Measurements from ENCODE around the gene CACNB2.

DNA sequence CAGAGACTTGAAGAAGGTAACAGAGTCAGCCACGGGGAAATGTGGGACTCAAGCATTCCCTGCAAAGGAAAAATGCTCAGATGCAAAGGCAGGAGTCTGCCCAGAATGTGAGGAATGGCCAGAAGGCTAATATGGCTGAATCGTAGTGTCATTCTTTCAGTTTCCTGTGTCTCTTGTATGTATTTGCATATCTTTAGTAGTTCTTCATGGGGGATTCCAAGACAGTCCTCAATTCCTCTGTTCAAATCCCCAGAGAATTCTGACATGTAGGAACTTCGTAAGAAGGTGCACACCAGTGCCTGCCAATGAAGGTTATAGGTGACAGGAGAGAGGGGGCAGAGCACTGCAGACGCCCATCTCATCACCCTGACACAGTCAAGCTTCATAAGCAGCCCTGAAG is 154.4 kb downstream of the CACNB2 start:
- TF ChIP-seq CTCF (IDR thresholded peaks at IDR 0.05; ENCODE audit: poor library complexity) = no peak
- TF ChIP-seq EZH2 (IDR thresholded peaks at IDR 0.05; ENCODE audit: borderline replicate concordance) = no peak
- TF ChIP-seq EZH2phosphoT487 (IDR thresholded peaks at IDR 0.05; ENCODE audit: low read depth, severe bottlenecking, unreplicated experiment) = no peak

All from hepatocyte (in vitro differentiated cells).